ENCODE results near the gene IER3.

Gene IER3

GRCh38 chr6:30776390-30777154 lies 32.2 kb upstream of the IER3 start:
- H3K4me3 ChIP-seq (ENCODE audit: low read depth, low read length): no peak overlapping the region
- TF ChIP-seq, protein P1, sequence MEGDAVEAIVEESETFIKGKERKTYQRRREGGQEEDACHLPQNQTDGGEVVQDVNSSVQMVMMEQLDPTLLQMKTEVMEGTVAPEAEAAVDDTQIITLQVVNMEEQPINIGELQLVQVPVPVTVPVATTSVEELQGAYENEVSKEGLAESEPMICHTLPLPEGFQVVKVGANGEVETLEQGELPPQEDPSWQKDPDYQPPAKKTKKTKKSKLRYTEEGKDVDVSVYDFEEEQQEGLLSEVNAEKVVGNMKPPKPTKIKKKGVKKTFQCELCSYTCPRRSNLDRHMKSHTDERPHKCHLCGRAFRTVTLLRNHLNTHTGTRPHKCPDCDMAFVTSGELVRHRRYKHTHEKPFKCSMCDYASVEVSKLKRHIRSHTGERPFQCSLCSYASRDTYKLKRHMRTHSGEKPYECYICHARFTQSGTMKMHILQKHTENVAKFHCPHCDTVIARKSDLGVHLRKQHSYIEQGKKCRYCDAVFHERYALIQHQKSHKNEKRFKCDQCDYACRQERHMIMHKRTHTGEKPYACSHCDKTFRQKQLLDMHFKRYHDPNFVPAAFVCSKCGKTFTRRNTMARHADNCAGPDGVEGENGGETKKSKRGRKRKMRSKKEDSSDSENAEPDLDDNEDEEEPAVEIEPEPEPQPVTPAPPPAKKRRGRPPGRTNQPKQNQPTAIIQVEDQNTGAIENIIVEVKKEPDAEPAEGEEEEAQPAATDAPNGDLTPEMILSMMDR (IDR thresholded peaks at IDR 0.05; ENCODE audit: low read depth, low read length): no peak

- TF ChIP-seq, protein P1 (IDR thresholded peaks at IDR 0.05; ENCODE audit: low read depth, low read length): no peak
- H3K4me3 ChIP-seq (ENCODE audit: low read depth, low read length): no peak overlapping the region
These were observed 30.8 kb upstream of the IER3 start for GRCh38 chr6:30775104-30775503.

- no peak overlapping the region for H3K4me3 ChIP-seq (ENCODE audit: low read depth, low read length)
- TF ChIP-seq, protein P1 (IDR thresholded peaks at IDR 0.05; ENCODE audit: low read depth, low read length): no peak
These were observed 30.4 kb upstream of the IER3 start for GRCh38 chr6:30774701-30775100.

DNA sequence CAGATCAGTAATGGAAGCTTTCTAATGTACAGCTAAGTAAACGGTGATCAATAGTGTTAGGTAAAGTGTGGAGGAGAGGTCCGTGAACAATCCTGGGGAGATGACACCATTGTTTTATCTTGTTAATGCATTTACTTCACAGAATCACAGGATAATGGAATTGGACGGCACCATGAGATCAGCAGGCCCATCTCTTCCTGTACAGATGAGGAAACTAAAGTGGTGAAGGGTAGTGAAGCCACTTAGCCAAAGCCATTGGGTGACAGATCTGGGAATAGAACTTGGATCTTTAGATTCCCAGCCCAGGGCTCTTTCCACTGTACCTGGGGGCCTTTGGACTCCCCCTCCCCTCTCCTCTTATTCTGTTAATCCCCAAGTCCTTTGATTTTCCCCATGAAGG lies 26.2 kb upstream of the IER3 start:
- H3K4me3 ChIP-seq (ENCODE audit: low read depth, low read length): no peak overlapping the region
- TF ChIP-seq, protein P1 (IDR thresholded peaks at IDR 0.05; ENCODE audit: low read depth, low read length): no peak

DNA sequence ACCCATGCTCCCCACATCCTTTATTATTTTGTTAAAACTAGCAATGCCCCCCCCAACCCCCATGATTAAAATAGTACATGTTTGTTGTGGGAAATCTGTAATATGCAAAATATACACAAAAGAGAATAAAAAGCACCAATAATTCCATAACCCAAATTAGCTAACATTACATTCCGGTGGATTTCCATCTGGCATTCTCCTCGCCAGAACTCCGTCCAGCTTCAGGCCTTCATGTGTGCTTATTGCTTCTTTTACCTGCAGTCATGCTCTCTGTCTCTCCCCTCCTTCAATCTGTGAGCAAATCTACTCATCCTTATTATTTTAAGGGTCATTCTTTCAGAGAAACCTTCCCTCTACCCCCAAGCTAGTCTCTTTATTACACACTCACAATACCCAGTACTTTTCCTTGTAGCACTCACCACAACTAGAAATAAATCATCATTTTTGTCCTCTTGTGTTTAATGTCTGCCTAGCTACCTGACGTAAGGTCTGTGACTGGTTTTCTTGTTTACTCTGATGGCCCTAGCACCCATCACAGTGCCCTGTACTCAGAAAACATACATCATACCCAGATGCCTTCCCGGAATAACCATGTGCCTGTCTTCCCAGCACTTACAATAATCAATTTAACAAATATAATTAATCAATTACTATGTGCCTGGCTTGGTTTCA lies 25.6 kb upstream of the IER3 start:
- H3K4me3 ChIP-seq (ENCODE audit: low read depth, low read length): no peak overlapping the region
- TF ChIP-seq, protein P1 (IDR thresholded peaks at IDR 0.05; ENCODE audit: low read depth, low read length): no peak

DNA sequence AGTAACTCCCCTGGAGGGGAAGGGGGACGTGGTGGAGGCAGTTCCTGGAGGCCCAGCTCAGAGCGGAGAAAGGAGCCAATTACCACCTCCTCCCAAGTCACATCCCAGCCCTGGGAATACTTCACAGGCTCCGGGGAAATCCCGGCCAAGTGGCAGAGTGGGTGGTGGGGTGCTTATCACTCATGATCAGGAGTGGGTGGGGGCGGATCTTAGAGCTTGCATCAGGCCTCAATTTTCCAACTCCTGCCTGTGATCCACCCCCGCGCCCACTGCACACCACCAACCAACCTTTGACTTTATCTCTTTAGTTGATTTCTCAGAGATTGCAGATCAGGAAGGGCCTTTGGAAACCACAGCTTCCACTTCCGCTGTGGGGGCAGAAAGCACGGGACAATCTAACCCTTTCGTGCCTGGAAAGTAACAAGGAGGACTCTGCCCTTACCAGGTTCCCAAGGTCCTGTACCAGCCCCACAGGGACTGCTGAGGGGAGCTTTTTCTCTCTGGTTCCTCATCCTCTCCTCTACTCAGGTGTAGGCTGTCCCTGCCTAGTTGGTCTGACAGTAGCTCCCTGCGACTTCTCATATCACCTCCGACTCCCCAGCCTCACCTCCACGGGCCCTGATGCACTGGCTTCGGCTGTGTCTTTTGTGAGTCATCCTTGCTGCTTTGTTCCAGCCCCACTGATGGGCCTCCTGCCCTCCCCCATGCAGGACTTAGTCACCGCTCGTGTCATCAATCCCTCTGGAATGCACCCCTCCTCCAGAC lies 24.9 kb upstream of the IER3 start:
- TF ChIP-seq, protein P1 (IDR thresholded peaks at IDR 0.05; ENCODE audit: low read depth, low read length): no peak
- H3K4me3 ChIP-seq (ENCODE audit: low read depth, low read length): peak overlapping the region; percentile 49

Measured in WI38 (cell line).